K562 (cell line): Measurements from ENCODE around the gene BCO1. TPM values are rescaled to one million over a fixed set of nuclear protein-coding genes. Genes with fewer than 3 reads are reported as not detected.
A peak's percentile ranks its signal among the peaks of the same experiment; 100 is the strongest.

Source experiments
- AFF4 ChIP-seq: sonication (generic); formaldehyde crosslinking; IDR thresholded peaks from 2 replicates; pipeline ENCODE4 v1.8.0; 2023; ENCODE audit warnings: mild to moderate bottlenecking, missing genetic modification reagents
- ARID2 ChIP-seq: fragments of 450-650 bp; IDR thresholded peaks from 2 replicates; pipeline ENCODE4 v1.6.1; 2017; ENCODE audit warnings: antibody characterized with exemption, mild to moderate bottlenecking
- ARID4B ChIP-seq: sonication (generic); formaldehyde crosslinking; IDR thresholded peaks from 2 replicates; pipeline ENCODE4 v1.8.0; 2022; ENCODE audit warnings: mild to moderate bottlenecking, missing genetic modification reagents
- BHLHE40 ChIP-seq: IDR thresholded peaks from 2 replicates; pipeline ENCODE4 v1.6.1; 2011; ENCODE audit warnings: low read length, improper control_type of control experiment
- CREB3 ChIP-seq: fragments of 450-650 bp; conservative IDR thresholded peaks from 2 replicates; pipeline ENCODE4 v1.6.1; 2016; ENCODE audit warnings: missing genetic modification characterization, low read depth, mild to moderate bottlenecking, missing compliant biosample characterization, moderate library complexity
- HBP1 ChIP-seq: fragments of 450-650 bp; formaldehyde crosslinking; IDR thresholded peaks from 2 replicates; pipeline ENCODE4 v1.4.0; 2022; ENCODE audit warnings: missing genetic modification characterization
- NCOA1 ChIP-seq: fragments of 450-650 bp; IDR thresholded peaks from 2 replicates; pipeline ENCODE4 v1.6.1; 2016; ENCODE audit warnings: low read depth
- NFE2L1 ChIP-seq: fragments of 450-650 bp; IDR thresholded peaks from 2 replicates; pipeline ENCODE4 v1.6.1; 2016; ENCODE audit warnings: missing genetic modification characterization, low read depth, mild to moderate bottlenecking, missing compliant biosample characterization, moderate library complexity, borderline replicate concordance
- PYGO2 ChIP-seq: fragments of 450-650 bp; IDR thresholded peaks from 2 replicates; pipeline ENCODE4 v1.6.1; 2016; ENCODE audit warnings: mild to moderate bottlenecking, missing genetic modification characterization, moderate library complexity, missing compliant biosample characterization
- ZBED1 ChIP-seq: IDR thresholded peaks from 2 replicates; pipeline ENCODE4 v1.6.1; 2014
- ZBTB33 ChIP-seq: sonication (generic); formaldehyde crosslinking; IDR thresholded peaks from 2 replicates; pipeline ENCODE4 v1.8.1; 2023; ENCODE audit warnings: mild to moderate bottlenecking, missing genetic modification reagents
- ZNF398 ChIP-seq: fragments of 250-450 bp; sonication (Bioruptor Pico); IDR thresholded peaks from 2 replicates; pipeline ENCODE4 v1.8.0; 2021; ENCODE audit warnings: moderate library complexity, mild to moderate bottlenecking, inconsistent platforms
- polyA plus RNA-seq, 8 experiments: library from polyadenylated mRNA; depleted of rRNA in 4 of 8; stranded (reverse) in 5 of 8; unstranded in 3 of 8; fragments of >200 nt; fragmentation: Nextera tagmentation in 2 of 8; fragmentation: Illumina TruSeq in 1 of 8; extraction: Ambion mirVana in 2 of 8; extraction: Trizol in 1 of 8; gene quantifications; 2 replicates each; pipeline versions ENCODE4 v1.2.1 to v1.2.3, GENCODE V29; 2011 to 2014; ENCODE audit warnings: inconsistent platforms in 1 of 8, missing spikeins in 1 of 8
- total RNA-seq, 7 experiments: library from RNA; depleted of rRNA in 6 of 7; stranded (reverse); fragments of >200 nt in 6 of 7; fragmentation: Illumina TruSeq in 2 of 7; extraction: Trizol in 2 of 7; gene quantifications; 2 replicates each; pipeline versions ENCODE4 v1.2.1 to v1.2.3, GENCODE V29; 2011 to 2021; ENCODE audit warnings: low replicate concordance in 1 of 7

Gene BCO1
- total and polyA plus RNA-seq, 9 of the 15 experiments (the other 6 are each of a cell fraction or from before 2014, with no cell fraction given), result not detected

GRCh38 chr16:81189100-81189664 is 49.3 kb upstream of the BCO1 start (continued):
- TF ChIP-seq ZNF398 (CRISPR knock-in tag) (no peak), ARID2 (no peak), ARID4B (CRISPR knock-in tag) (no peak), BHLHE40 (peak; percentile 71), NFE2L1 (tag) (no peak), CREB3 (peak; percentile 53), NCOA1 (no peak), PYGO2 (peak; percentile 52; the same call in 1 of the 2 replicates), ZBED1 (no peak), AFF4 (CRISPR knock-in tag) (no peak), ZBTB33 (CRISPR knock-in tag) (no peak), HBP1 (no peak)
